Left cardiac atrium (tissue), 4 donors: ENCODE results near the gene SETD5. TPM values are rescaled to one million over a fixed set of nuclear protein-coding genes. Genes with fewer than 3 reads are reported as not detected.

Source experiments
- ATAC-seq, 2 donors: fragments of 200-7000 bp; cut with Tn5 transposase; one replicate each; pipeline ENCODE4 v1.9.1; 2020; ENCODE audit warnings: mild to moderate bottlenecking in 2 of 2, moderate library complexity in 2 of 2
- DNase-seq: peaks from one replicate; pipeline ENCODE4 v3.0.0-alpha.2; 2020
- intact Hi-C, 2 donors: fragments of 100-400 bp; cut with DNase I; formaldehyde crosslinking; loops; one replicate each; pipeline versions ENCODE4 v1.14.1 to v1.15.1; 2022 to 2023
- total RNA-seq, 2 donors: library from RNA; stranded (reverse); fragmentation: NEBNext Ultra II Directional; extraction: Animal tissue kit (Norgen Biotek cat#: 25700); gene quantifications; one replicate each; pipeline ENCODE4 v1.2.1, GENCODE V29; 2021
- donor health status: DM: no; HTN: yes; CAD: no.
- donor health status: DM: no; HTN: yes; CAD: no; lungs with severe emphysema.
- donor health status: DM: yes; HTN: yes; CAD: no.
- donor health status: Dilated cardiomyopathy.

SETD5 gene
- total RNA-seq, 2 donors from 2014 or later = 53.3 to 74.6 TPM

DNA sequence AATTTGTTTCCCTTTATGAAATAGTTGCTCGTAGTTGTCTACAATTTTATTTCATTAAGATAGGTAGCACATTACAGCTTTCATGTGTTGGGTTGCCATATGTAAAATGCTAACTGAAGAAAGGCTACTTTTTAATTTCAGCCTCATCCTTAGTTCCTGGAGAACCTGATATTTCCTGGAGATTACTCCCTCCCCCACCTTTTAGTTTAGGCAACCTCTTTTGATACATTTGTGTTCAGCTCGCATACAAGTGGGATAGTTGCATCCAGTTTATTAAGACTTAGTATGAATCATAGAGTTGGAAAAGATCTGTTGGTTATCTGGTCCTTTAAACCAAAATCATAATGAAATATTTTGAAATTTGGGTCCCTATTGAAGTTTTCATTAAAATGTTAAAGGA is 6.0 kb downstream of the SETD5 start:
- intact Hi-C loops = loop anchor here in 1 of 2 donors (2.0 kb wide), 1 partner anchor 17 kb away; no protein-coding TSS in a partner anchor
- DNase-seq = no peak
- ATAC-seq = no peak

DNA sequence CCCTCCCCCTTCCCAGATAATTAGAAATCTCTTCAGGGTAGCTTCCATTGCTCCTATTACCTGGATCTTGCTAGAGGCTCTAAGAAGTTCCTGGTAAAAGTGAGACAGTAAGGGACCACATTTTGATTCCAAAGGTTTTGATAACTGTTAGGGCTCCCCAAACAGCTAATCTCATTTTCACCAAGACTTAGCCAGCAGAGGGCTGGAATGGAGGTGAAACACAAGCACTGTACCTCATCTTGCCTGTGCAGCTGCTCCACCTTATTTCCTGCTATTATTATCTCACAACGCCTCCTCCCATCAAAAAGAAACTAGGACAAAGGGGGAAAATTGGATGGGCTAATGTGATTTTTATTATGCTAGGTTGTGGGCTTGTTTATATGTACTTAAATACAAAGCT is 7.3 kb downstream of the SETD5 start:
- ATAC-seq (no peak), DNase-seq (no peak)
- intact Hi-C loops = no loop called here

DNA sequence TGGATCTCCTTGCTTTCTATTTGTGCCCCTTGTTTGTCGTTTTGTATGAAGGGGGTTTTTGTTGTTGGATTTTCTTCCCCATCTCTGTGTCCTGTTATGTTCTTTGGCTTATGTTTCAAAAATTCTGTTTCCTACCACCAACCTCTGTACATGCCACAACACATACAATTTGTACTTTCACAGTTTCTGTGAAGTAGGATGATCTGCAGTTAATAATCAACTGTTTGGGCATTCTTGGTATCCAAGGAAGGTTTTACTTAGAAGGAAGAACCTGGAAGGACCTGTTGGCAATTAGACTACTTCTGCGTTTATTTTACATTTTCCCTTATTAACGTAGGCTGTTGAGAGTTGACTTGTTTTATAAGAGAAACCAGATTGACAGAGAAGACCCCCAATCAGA is 8.3 kb downstream of the SETD5 start:
- intact Hi-C loops = no loop called here
- DNase-seq (no peak), ATAC-seq (no peak)

DNA sequence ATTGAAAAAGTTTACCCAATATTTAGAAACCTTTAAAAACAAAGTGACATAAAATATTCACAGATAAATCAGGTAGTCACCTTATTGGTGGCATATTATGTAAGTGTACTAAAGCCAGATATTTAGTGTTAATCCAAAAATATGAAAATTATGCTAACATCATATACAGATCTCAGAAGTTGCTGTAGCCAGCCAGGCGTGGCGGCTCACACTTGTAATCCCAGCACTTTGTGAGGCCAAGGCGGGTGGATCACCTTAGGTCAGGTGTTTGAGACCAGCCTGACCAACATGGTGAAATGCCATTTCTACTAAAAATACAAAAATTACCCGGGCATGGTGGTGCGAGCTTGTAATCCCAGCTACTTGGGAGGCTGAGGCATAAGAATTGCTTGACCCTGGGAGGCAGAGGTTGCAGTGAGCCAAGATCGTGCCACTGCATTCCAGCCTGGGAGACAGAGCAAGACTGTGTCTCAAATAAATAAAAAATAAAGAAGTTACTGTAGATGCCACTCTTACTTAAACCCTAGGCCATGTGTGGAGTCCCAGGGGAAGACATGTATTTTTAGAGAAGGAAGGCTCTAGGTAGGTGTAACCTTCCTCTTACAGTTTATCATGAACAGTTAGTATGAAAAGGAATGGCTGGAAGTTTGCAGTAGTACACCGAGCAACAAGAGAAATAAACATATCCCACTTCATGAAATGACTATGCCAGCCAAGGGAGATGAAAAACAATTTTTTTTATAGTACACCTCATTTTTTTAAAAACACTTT is 9.6 kb downstream of the SETD5 start:
- no peak for ATAC-seq
- intact Hi-C loops = no loop called here
- no peak for DNase-seq

DNA sequence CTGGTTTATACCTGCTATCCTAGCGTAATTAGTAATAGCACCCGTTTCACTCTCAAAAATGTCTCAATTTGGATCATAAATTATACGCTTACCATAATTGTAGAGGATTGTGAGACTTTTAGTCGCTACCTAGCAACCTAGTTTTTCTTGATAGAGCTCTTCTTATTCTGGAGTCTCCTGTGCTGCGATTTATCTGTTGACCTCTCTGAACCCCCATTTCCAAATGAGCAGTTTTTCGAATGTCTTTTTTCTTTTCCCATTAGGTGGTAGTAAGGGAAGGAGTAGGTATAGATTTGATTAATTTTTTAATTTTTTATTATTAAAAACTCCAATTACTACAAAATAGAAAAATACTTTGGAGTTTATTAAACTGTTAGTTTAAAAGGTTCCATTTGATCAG is 10.6 kb downstream of the SETD5 start:
- ATAC-seq (no peak), DNase-seq (no peak)

DNA sequence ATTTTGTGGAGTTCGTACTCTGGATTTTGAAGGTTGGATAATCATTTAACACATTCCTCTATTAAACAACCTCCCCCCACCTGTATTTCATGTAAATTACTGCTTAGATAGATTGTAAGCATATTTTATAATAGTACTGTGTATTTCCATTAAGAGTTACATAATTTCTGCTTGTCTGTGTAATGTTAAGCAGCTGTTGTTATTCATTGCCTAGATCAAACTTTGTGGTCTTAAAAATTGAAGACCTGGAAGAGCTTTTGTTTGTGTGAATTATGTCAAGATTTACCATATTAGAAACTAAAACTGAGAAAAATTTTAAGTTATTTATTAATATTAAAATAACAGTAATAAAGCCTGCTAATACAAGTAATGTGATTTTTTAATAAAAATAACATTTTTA is 11.1 kb downstream of the SETD5 start:
- no peak for ATAC-seq
- no peak for DNase-seq
- intact Hi-C loops = no loop called here

More for the DNA sequence above, 10.6 kb downstream of the SETD5 start:
- intact Hi-C loops = no loop called here

DNA sequence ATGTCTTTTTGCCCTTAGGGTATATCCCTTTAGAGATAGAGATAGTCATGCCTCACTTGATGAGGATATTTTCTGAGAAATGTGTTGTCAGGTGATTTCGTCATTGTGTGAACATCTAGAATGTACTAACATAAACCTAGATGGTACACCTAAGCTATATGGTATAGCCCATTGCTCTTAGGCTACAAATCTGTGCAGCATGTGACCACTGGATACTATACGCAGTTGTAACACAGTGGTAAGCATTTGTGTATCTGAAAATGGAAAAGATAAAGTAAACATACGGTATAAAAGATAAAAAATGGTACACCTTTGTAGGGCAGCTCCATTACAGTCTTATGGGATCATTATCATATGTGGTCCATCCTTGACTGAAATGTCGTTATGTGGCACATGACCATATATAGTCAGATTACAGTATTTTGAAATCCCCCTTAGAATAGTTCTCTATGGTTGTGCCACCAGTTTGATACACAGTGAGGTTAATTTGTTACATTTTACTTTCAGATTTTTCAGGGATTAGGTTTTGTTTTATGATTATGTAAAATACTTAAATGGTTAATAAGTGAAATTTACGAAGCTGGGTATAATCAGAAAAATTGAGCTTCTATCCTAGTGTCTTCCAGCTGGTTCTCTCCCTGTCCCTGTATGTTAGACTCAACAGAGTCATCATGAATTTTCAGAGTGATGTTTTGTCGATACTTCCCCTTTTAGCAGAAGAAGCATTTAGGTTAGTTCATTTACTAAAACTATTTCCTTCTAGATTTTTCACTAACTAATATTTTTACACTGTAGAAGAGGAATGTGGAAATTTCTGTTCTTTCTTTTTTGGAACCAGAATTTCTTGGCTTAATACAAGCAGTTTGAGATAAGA is 12.8 kb downstream of the SETD5 start:
- ATAC-seq = no peak
- no peak for DNase-seq
- intact Hi-C loops = no loop called here

DNA sequence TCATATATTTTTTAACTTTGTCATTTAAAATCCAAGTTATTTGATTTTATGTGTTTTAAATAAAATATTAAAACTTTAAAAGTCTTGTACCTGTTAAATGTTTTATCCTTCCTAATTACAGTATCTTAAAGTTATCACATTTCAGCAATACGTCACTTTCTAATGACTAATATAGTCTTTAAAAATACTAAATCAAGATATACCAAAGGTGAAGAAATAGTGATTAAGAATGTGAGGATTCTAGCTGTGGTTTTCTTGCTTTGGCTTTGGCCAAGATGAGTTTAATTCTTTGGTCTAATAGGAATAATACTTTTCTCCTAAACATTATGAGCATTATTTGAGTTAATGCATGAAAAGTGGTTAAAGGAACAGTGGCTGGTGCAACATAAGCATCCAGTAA is 13.9 kb downstream of the SETD5 start:
- peak in 1 of 2 donors; percentile 27 for ATAC-seq
- intact Hi-C loops = no loop called here
- no peak for DNase-seq

DNA sequence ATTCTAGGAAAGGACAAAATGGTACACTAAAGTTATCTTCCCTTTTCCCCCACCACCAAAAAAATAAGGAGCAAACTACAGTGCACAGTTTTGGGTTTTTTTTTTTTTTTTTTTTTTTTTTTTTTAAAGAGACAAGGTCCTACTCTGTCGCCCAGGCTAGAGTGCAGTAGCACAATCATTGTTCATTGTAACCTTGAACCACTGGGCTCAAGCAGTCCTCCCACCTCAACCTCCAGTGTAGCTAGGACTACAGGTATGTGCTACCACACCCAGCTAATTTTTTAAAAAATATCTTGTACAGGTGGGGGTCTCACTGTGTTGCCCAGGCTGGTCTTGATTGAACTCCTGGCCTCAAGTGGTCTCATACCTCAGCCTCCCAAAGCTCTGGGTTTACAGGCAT is 14.9 kb downstream of the SETD5 start:
- ATAC-seq = no peak

DNA sequence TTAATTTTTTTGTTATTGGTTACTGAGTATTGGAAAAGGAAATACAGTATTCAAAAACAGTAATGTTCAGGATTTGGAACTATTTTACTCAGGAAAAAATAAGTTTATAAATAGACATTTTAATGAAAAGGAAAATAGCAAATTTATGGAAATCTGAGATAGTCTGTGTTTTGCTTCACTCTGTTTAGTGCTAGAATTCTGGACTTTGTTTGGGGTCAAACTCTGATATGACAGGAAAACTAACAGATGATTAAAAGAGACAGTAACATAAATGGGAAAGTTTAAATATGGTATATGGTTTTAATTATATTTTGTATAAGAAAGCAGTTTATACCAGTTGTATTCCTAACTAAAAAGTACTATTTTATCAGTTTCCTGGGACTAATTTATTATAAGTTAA is 17.4 kb downstream of the SETD5 start:
- no peak for ATAC-seq
- no peak for DNase-seq
- intact Hi-C loops = no loop called here

More for the DNA sequence above, 14.9 kb downstream of the SETD5 start:
- intact Hi-C loops = no loop called here
- no peak for DNase-seq

DNA sequence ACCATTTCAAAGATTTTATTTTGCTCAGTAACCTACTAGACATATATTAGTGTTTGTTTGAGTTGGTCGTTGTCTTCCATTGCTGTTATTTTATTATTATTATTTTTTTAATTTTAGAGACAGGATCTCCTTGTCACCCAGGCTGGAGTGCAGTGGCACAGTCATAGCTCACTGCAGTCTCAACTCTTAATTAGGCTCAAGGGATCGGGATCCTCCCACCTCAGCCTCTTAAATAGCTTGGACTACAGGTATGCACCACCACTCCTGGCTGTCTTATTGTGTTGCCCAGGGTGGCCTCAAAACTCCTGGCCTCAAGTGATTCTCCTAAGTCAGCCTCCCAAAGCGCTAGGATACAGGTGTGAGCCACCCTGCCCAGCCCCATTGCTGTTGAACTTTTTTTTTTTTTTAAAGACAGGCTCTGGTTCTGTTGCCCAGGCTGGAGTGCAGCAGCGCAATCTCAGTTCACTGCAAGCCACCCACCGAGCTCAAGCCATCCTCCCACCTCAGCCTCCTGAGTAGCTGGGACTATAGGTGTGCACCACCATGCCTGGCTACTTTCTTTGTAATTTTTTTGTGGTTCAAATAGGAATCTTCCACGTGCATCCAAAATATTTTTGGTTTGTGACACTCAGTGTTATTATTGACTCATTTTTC is 18.2 kb downstream of the SETD5 start:
- ATAC-seq (peak in 1 of 2 donors; percentile 24), DNase-seq (no peak)
- intact Hi-C loops = no loop called here

DNA sequence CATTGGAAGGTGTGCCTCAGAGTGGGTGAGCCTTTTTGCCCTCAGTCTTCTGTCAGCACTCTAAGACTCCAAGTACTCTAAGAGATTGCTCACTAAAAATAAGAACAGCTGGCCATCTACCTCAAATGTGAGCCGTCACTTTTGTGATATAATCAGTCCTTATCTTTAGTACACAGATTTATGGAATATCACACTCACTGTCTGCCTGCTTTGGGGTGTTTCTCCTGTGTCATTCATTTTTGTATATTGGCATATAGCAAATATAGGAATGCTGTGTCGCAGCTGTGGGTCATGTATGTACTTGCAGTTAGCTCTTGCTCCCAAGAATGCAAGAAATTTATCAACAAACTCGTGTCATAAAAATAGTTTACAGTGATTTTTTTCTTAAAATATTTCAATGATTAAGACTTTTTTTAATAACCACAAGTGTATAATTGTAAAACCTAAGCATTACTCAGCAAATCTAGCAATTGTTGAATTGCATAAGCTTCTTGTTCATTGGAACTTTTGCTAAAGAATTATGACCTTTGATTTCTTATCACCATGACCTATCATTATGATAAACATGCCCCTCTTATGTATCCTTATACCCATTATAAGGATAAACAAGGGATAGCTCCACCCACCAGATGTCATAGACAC is 18.8 kb downstream of the SETD5 start:
- DNase-seq (no peak), ATAC-seq (peak in 1 of 2 donors; percentile 65)
- intact Hi-C loops = no loop called here

DNA sequence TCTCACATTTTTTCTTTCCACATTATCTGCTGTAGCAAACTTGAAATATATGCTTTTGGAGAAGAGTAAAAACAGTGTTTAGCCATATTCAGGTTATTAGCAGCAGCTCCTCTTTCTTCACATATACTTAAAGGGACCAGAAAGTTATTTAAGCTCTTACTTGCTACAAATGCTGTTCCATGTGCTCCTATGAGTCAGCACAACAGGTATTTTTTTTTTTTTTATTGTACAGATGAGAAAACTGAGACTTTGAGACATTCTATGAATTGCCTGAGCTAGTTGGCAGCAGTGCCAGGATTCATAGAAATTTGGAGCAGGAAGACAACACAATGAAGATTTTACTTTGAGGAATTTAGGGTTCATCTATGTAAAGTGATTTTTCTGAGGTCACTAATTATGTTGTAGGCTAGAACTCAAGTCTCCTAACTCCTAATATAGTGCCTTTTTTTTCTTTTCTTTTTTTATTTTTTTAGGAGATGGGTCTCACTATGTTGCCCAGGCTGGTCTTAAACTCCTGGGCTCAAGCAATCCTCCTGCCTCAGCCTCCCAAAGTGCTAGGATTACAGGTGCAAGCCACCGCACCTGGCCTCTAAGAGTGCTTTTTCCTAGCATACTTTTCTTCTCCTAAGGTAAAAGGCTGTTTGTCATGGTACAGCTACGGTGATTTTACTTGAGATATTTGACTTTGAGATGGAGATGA is 23.6 kb downstream of the SETD5 start:
- no peak for ATAC-seq
- intact Hi-C loops = loop anchor here in 1 of 2 donors (2.0 to 5.0 kb wide), 2 partner anchors 18 to 69 kb away; no protein-coding TSS in a partner anchor
- no peak for DNase-seq

DNA sequence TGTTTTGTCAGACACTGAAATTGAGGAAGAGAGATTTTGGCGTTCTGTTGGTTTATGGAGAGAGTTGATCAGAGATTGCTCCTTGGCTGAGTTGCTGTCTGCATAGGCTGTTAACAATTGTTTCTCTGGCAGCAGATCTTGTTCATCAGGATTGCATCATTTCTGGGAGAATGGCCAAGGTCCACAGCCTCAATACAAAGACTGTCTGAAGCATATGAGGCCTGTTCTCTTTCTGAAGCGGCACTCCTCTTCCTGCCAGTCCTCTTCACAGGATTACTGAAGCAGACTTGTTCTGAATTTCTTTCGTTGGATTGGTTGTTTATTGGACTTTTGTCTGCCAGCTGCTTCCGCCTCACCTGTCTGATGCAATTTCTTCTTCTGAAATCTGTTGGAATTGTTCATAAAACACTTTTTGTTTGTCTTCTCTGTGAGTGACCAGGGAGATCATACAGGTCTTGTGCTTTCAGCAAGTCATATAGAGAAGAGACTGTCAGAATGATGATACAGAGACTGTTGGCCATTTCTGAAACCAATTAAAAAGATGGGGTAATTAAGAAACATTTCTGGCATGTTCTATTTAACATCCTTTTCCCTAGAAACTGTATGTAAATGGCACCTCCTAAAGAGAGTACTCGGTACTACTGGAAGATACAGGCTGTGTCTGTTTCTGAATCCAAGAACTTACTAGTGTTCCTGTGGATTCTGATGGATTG is 25.5 kb downstream of the SETD5 start:
- ATAC-seq (peak; percentile 97), DNase-seq (peak; percentile 80)
- intact Hi-C loops = loop anchor here in 1 of 2 donors (5.0 kb wide), 1 partner anchor 71 kb away; no protein-coding TSS in a partner anchor

DNA sequence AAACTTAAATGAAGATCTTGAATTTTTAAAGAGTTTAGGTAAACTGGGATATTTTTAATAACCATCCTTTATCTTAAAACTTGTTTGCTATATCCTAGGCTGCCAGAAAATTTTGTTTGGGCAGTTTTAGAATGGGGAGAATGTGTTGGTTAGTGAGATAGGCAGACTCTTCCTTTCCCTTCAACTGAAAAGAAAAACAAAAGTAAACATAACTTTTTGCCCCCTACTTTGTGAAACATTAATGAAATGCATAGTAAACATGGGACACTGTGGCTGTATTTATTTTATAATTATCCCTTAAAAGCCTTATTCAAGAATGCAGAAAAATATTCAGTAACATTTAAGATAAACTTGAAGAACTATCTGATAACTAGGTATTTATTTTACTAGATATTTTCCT is 31.0 kb downstream of the SETD5 start:
- intact Hi-C loops = no loop called here
- DNase-seq (no peak), ATAC-seq (no peak)

DNA sequence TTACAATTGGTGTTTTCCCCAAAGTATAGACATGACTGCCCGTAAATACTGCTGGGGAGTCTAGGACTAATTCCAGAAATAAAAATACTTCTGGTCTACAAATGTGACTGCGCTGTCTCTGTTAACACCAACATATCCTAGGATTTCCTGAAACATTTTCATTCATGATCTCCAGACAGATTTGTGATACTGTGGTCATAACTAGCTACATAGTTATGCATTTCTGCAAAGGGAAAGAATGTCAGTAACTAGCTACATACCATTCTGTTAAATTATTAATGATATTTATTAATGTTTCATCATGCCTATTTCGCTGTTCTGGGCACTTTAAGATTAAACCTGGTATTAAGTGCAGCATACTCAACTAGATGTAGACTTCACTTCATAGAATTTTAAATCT is 33.3 kb downstream of the SETD5 start:
- ATAC-seq (no peak), DNase-seq (no peak)
- intact Hi-C loops = loop anchor here (5.0 to 10.0 kb wide), 3 partner anchors 42 to 466 kb away; partner anchors contain the start of gene RAD18 (in 1 of the 2)

DNA sequence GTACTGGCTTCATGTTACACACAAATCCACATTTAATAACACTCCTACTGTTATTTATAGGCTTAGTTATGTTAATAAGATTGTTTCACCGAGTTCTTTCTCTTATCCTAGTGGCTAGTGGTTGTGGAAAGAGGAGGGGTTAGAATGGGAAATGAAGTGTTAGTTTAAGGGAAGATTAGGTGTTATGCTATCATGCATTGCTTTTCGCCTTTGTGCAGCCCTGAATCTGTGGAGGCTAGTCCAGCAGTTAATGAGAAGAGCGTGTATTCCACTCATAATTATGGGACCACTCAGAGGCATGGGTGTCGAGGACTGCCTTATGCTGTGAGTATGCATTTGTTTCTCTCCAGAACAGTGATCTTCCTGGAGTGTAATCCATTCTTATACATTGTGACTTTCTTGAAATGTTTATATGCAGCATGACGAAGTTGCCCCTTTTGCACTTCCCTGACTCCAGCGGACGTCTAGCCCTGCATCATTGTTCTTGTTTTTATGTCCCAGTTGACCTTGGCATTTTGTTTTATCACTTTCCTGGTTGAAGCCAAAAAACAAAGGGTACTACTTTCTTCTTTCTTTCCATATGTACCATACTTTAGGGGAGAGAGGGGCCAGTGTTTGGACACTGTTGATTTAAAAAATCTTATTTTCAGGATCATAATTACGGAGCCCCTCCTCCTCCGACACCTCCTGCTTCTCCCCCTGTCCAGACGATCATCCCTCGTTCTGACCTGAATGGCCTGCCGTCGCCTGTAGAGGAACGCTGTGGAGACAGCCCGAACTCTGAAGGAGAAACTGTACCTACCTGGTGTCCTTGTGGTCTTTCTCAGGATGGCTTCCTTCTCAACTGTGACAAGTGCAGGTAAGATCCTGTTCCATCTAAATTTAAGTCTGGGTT is 36.5 kb downstream of the SETD5 start:
- no peak for ATAC-seq
- DNase-seq = no peak
- intact Hi-C loops = loop anchor here (5.0 to 10.0 kb wide), 3 partner anchors 38 to 469 kb away; partner anchors contain the start of gene RAD18 (in 1 of the 2)
